Neuronal stem cell (in vitro differentiated cells): ENCODE data around the gene GJA10.

Experiments used
- DNase-seq: peaks from one replicate; pipeline ENCODE4 v3.0.0-alpha.2; 2013; ENCODE audit warnings: low spot score
- H2AFZ ChIP-seq: one replicate; pipeline ENCODE4 v1.6.1; 2013; ENCODE audit warnings: mild to moderate bottlenecking, low read length, inconsistent platforms
- H2AK5ac ChIP-seq: 2 replicates; pipeline ENCODE4 v1.6.1; 2013; ENCODE audit warnings: low read depth, mild to moderate bottlenecking, inconsistent platforms, low read length, moderate library complexity, mixed read lengths
- H2BK120ac ChIP-seq: 2 replicates; pipeline ENCODE4 v1.6.1; 2013; ENCODE audit warnings: low read depth, mild to moderate bottlenecking, inconsistent platforms, low read length, moderate library complexity, mixed read lengths
- H2BK12ac ChIP-seq: one replicate; pipeline ENCODE4 v1.6.1; 2013; ENCODE audit warnings: low read length, inconsistent platforms
- H2BK15ac ChIP-seq: 2 replicates; pipeline ENCODE4 v1.6.1; 2013; ENCODE audit warnings: mild to moderate bottlenecking, low read length, inconsistent platforms, mixed read lengths
- H2BK5ac ChIP-seq: one replicate; pipeline ENCODE4 v1.6.1; 2013; ENCODE audit warnings: inconsistent platforms, mild to moderate bottlenecking, low read length, moderate library complexity
- H3K14ac ChIP-seq: one replicate; pipeline ENCODE4 v1.6.1; 2013; ENCODE audit warnings: low read length, inconsistent platforms
- H3K18ac ChIP-seq: 2 replicates; pipeline ENCODE4 v1.6.1; 2013; ENCODE audit warnings: low read length, inconsistent platforms
- H3K23ac ChIP-seq: 2 replicates; pipeline ENCODE4 v1.6.1; 2013; ENCODE audit warnings: low read depth, mild to moderate bottlenecking, mixed read lengths, low read length, inconsistent platforms; ENCODE audit not compliant: poor library complexity
- H3K27ac ChIP-seq: replicated peaks from 3 replicates; pipeline ENCODE4 v1.5.1; 2013; ENCODE audit warnings: low read length, inconsistent platforms
- H3K27me3 ChIP-seq, 3 experiments: 2 replicates each; pipeline ENCODE4 v1.6.1; 2013; ENCODE audit warnings: low read length in 3 of 3, mild to moderate bottlenecking in 2 of 3, inconsistent platforms in 1 of 3, low read depth in 1 of 3, mixed read lengths in 1 of 3, moderate library complexity in 1 of 3; ENCODE audit not compliant: control insufficient read depth in 3 of 3, insufficient read depth in 3 of 3
- H3K36me3 ChIP-seq, 2 donors: replicated peaks in 1 of 2; 2 replicates each; pipeline ENCODE4 v1.6.1; 2013; ENCODE audit warnings: low read length in 2 of 2; ENCODE audit not compliant: control insufficient read depth in 2 of 2, insufficient read depth in 2 of 2
- H3K4ac ChIP-seq: 2 replicates; pipeline ENCODE4 v1.6.1; 2013; ENCODE audit warnings: inconsistent platforms, mild to moderate bottlenecking, low read length, moderate library complexity
- H3K4me1 ChIP-seq, 2 donors: 1 replicate in 1 of 2; 2 replicates in 1 of 2; pipeline ENCODE4 v1.6.1; 2013; ENCODE audit warnings: low read length in 2 of 2, low read depth in 1 of 2; ENCODE audit not compliant: control insufficient read depth in 2 of 2, insufficient read depth in 1 of 2
- H3K4me2 ChIP-seq: one replicate; pipeline ENCODE4 v1.6.1; 2013; ENCODE audit warnings: mild to moderate bottlenecking, low read length, inconsistent platforms; ENCODE audit not compliant: insufficient read depth, poor library complexity, severe bottlenecking
- H3K4me3 ChIP-seq, 2 donors: 2 replicates each; pipeline ENCODE4 v1.5.1; 2013; ENCODE audit warnings: low read length in 2 of 2, mild to moderate bottlenecking in 2 of 2, inconsistent platforms in 1 of 2, moderate library complexity in 1 of 2
- H3K79me1 ChIP-seq: one replicate; pipeline ENCODE4 v1.6.1; 2013; ENCODE audit warnings: low read depth, mild to moderate bottlenecking, inconsistent platforms, low read length, moderate library complexity
- H3K9ac ChIP-seq: one replicate; pipeline ENCODE4 v1.6.1; 2013; ENCODE audit warnings: mild to moderate bottlenecking, low read depth, low read length, inconsistent platforms; ENCODE audit not compliant: poor library complexity
- H3K9me3 ChIP-seq, 2 donors: replicated peaks in 1 of 2; 2 replicates each; pipeline versions ENCODE3 to v1.6.1; 2013; ENCODE audit warnings: low read length in 2 of 2, mild to moderate bottlenecking in 2 of 2, inconsistent platforms in 1 of 2, low read depth in 1 of 2, mixed read lengths in 1 of 2, moderate library complexity in 1 of 2; ENCODE audit not compliant: control insufficient read depth in 2 of 2, insufficient read depth in 1 of 2
- H4K8ac ChIP-seq: one replicate; pipeline ENCODE4 v1.6.1; 2013; ENCODE audit warnings: low read depth, mild to moderate bottlenecking, inconsistent platforms, low read length, moderate library complexity
- H4K91ac ChIP-seq: one replicate; pipeline ENCODE4 v1.6.1; 2013; ENCODE audit warnings: low read length, low read depth, mild to moderate bottlenecking, inconsistent platforms; ENCODE audit not compliant: poor library complexity
- WGBS, 2 donors: extraction: QIAGEN DNeasy Blood & Tissue Kit; methylation state at CpG; one replicate each; pipeline ENCODE4 v1.1.7; 2013; ENCODE audit warnings: missing lambda C conversion rate in 2 of 2, mixed read lengths in 1 of 2; ENCODE audit not compliant: insufficient read length in 2 of 2, insufficient replicate concordance in 1 of 2; ENCODE audit errors: extremely low coverage in 2 of 2; 5-methylcytosine and 5-hydroxymethylcytosine counted together

GJA10 gene

DNA sequence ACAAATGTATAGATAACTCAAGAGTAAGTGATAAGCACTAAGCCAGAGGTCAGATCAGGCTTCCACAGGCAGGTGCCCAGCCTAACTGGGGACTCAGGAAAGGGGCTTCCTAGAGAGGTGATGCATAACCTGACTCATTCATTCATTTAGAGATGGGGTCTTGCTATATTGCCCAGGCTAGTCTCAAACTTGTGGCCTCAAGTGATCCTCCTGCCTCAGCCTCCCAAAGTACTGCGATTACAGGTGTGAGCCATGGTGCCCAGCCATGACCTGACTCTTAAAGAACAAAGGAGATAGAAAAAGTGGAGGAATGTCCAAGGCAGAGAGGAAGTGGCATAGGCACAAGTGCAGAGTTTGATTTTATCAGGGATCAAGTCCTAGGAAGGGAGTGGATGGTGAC is 41.9 kb downstream of the GJA10 start:
- Histone ChIP-seq H4K91ac (no peak overlapping the region), H3K23ac (no peak overlapping the region), H3K9ac (no peak overlapping the region), H3K27me3 (no peaks in the 10 kb centered on the region), H2BK120ac (no peak overlapping the region), H2AK5ac (no peak overlapping the region), H3K14ac (no peak overlapping the region), H2BK12ac (no peak overlapping the region), H3K4me1 (no peaks in the 10 kb centered on the region), H2BK5ac (no peak overlapping the region), H3K9me3 (no peaks in the 10 kb centered on the region), H3K4me3 (no peak overlapping the region), H3K4me2 (no peak overlapping the region), H3K36me3 (peaks cover 6 to 7% of the 10 kb centered on the region in 2 donors), H3K27ac (no peak overlapping the region), H4K8ac (no peak overlapping the region), H3K18ac (no peak overlapping the region), H2BK15ac (no peak overlapping the region), H3K79me1 (no peaks in the 10 kb centered on the region), H3K4ac (no peak overlapping the region), H2AFZ (no peak overlapping the region)
- WGBS, 2 donors = no CpG with 5 or more reads among the region's 1 CpG
- no peak for DNase-seq

DNA sequence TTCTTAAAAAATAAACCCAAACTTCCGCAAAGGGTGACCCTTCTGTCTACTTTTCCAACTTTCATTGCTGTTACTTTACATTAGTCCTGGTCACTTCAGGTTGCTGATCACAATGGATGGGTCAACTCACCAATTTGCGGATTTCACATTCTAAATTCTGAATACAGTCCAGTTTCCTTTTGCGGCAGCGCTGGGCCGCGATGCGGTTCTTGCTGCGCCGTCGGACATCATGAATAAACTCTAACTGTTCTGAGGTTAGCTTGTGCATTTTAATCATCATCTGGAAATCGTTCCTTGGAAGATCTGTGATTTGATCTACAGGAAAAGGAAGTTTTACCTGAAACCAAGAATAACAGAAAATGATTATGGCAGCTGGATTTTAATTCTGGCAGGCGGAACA is 43.7 kb downstream of the GJA10 start:
- no peak for DNase-seq
- Histone ChIP-seq H2BK5ac (no peak overlapping the region), H3K9ac (no peak overlapping the region), H3K36me3 (peaks cover 0 to 3% of the 10 kb centered on the region in 2 donors), H3K27ac (no peak overlapping the region), H3K79me1 (no peaks in the 10 kb centered on the region), H4K91ac (no peak overlapping the region), H3K23ac (no peak overlapping the region), H2BK120ac (no peak overlapping the region), H3K14ac (no peak overlapping the region), H3K4me3 (no peak overlapping the region), H3K4me2 (no peak overlapping the region), H2BK15ac (no peak overlapping the region), H3K18ac (no peak overlapping the region), H4K8ac (no peak overlapping the region), H2AK5ac (no peak overlapping the region), H3K9me3 (no peaks in the 10 kb centered on the region), H2BK12ac (no peak overlapping the region), H3K27me3 (no peaks in the 10 kb centered on the region), H3K4me1 (no peaks in the 10 kb centered on the region), H3K4ac (no peak overlapping the region), H2AFZ (no peak overlapping the region)
- no CpG with 5 or more reads among the region's 12 CpGs for WGBS, 2 donors

- Histone ChIP-seq H3K27me3 (no peaks in the 10 kb centered on the region), H4K8ac (no peak overlapping the region), H3K4me2 (no peak overlapping the region), H3K18ac (no peak overlapping the region), H2BK12ac (no peak overlapping the region), H3K14ac (no peak overlapping the region), H3K4ac (no peak overlapping the region), H3K79me1 (no peaks in the 10 kb centered on the region), H3K4me1 (no peaks in the 10 kb centered on the region), H2BK120ac (no peak overlapping the region), H2AFZ (no peak overlapping the region), H2BK5ac (no peak overlapping the region), H3K27ac (no peak overlapping the region), H3K23ac (no peak overlapping the region), H3K9me3 (no peaks in the 10 kb centered on the region), H2BK15ac (no peak overlapping the region), H3K9ac (no peak overlapping the region), H3K36me3 (peaks cover 0 to 3% of the 10 kb centered on the region in 2 donors), H4K91ac (no peak overlapping the region), H2AK5ac (no peak overlapping the region), H3K4me3 (no peak overlapping the region)
- WGBS, 2 donors = no CpG with 5 or more reads among the region's 2 CpGs
- DNase-seq = no peak
These were observed 44.9 kb downstream of the GJA10 start for GRCh38 chr6:89939144-89939543.

DNA sequence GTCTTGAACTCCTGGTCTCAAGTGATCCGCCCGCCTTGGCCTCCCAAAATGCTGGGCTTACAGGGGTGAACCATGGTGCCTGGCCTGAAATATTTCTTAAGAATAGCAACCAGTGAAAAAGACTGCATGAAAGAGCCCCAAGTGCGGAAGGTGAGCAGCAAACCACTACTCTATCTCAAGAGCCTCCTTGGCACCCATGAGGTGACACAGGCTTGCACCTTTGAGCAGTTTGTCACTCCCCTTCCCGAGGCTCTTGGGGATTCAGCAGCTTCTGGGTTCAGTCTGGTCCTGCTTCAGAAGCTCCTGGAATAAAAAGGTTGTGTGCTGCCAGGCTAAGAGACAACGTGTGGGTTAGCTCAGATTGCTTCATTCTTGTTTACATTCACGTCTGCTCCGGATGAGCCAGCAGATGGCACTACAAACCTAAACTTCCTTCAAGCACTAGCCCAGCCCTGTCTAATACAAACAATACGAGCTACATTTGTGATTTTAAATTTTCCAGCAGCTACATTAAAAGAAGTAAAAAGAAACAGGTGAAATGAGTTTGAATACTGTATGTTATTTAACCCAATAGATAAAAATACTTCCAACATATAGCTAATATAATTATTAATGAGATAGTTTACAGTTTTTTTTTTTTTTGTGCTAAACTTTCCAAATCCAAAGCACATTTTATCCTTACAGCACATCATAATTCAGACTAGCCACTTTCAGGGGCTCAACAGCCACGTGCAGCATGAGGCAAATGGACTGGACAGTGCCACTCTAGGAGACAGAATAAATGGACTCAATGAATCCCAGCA is 46.2 kb downstream of the GJA10 start:
- Histone ChIP-seq H2BK12ac (no peak overlapping the region), H3K27ac (no peak overlapping the region), H3K14ac (no peak overlapping the region), H4K91ac (no peak overlapping the region), H4K8ac (no peak overlapping the region), H3K18ac (no peak overlapping the region), H3K27me3 (no peaks in the 10 kb centered on the region), H2BK15ac (no peak overlapping the region), H3K4me1 (no peaks in the 10 kb centered on the region), H3K4me2 (no peak overlapping the region), H3K23ac (no peak overlapping the region), H3K9me3 (peaks cover 0 to 6% of the 10 kb centered on the region in 2 donors), H3K79me1 (no peaks in the 10 kb centered on the region), H2BK5ac (no peak overlapping the region), H2AFZ (no peak overlapping the region), H2AK5ac (no peak overlapping the region), H3K9ac (no peak overlapping the region), H2BK120ac (no peak overlapping the region), H3K36me3 (peaks cover 0 to 3% of the 10 kb centered on the region in 2 donors), H3K4ac (no peak overlapping the region), H3K4me3 (no peak overlapping the region)
- peak; percentile 58 for DNase-seq
- no CpG with 5 or more reads among the region's 9 CpGs for WGBS, 2 donors
